Endothelial cell (in vitro differentiated cells): ENCODE results near the gene APBA3. TPM values are rescaled to one million over a fixed set of nuclear protein-coding genes. Genes with fewer than 3 reads are reported as not detected.

Experiments
- DNase-seq: peaks from one replicate; pipeline ENCODE4 v3.0.0; 2021; ENCODE audit warnings: low spot score
- H3K27ac Mint-ChIP-seq: one replicate; pipeline ENCODE4 v1.8.0; 2021; ENCODE audit warnings: mixed read lengths, inconsistent platforms; ENCODE audit not compliant: unreplicated experiment
- H3K27me3 Mint-ChIP-seq: one replicate; pipeline ENCODE4 v1.8.0; 2021; ENCODE audit warnings: mild to moderate bottlenecking, moderate library complexity, mixed read lengths, inconsistent platforms; ENCODE audit not compliant: unreplicated experiment
- H3K36me3 Mint-ChIP-seq: one replicate; pipeline ENCODE4 v1.8.0; 2021; ENCODE audit warnings: mild to moderate bottlenecking, low read depth, mixed read lengths, inconsistent platforms; ENCODE audit not compliant: unreplicated experiment
- H3K4me1 Mint-ChIP-seq: one replicate; pipeline ENCODE4 v1.8.0; 2021; ENCODE audit warnings: mild to moderate bottlenecking, mixed read lengths, inconsistent platforms; ENCODE audit not compliant: unreplicated experiment
- H3K4me3 Mint-ChIP-seq: one replicate; pipeline ENCODE4 v1.8.0; 2021; ENCODE audit warnings: mild to moderate bottlenecking, mixed read lengths, inconsistent platforms; ENCODE audit not compliant: unreplicated experiment
- H3K9me3 Mint-ChIP-seq: one replicate; pipeline ENCODE4 v1.8.0; 2021; ENCODE audit warnings: mixed read lengths, inconsistent platforms; ENCODE audit not compliant: unreplicated experiment
- total RNA-seq: library from RNA; stranded (reverse); fragmentation: NEBNext Ultra II Directional; extraction: Animal tissue kit (Norgen Biotek cat#: 25700); gene quantifications from one replicate; pipeline ENCODE4 v1.2.1, GENCODE V29; 2021; ENCODE audit not compliant: unreplicated experiment
- TF ChIP-seq, protein P1 (sequence below): fragments of 200-600 bp; sonication (generic); IDR thresholded peaks from one replicate; pipeline ENCODE4 v1.5.0; 2021; ENCODE audit warnings: antibody characterized with exemption; ENCODE audit not compliant: unreplicated experiment

The APBA3 gene
- total RNA-seq, 1 donor from 2014 or later, result 23.8 TPM

DNA sequence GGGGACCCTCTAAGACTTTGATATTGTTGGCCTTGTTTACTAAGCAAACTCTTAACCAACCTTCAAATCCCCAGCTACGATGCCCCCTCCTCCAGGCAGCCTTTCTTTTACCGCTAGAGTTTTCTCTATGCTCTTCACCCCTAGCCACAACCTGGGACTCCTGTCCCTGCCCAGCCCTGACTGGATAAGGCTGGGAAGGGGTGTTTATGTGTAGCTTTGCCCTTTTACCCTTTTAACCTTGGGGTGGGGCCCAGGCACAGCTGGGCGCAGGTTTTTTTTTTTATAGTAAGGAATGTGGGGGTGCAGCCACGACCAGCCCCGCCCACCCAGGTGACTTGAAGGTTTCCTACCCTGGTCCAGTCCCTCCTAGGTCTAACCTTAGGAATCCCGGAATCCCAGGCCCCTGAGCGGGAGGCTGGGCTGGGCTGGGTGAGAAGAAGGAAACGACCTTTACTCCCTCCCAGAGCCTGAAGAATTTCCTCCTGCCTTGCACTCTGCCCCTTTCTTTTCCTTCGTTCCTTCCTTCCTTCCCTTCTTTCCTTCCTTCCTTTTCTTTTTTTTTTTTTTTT, 41.1 kb downstream of the APBA3 start:
- Mint-ChIP-seq H3K36me3 (no peaks in the 10 kb centered on the region), H3K4me3 (no peak overlapping the region)
- TF ChIP-seq, protein P1, sequence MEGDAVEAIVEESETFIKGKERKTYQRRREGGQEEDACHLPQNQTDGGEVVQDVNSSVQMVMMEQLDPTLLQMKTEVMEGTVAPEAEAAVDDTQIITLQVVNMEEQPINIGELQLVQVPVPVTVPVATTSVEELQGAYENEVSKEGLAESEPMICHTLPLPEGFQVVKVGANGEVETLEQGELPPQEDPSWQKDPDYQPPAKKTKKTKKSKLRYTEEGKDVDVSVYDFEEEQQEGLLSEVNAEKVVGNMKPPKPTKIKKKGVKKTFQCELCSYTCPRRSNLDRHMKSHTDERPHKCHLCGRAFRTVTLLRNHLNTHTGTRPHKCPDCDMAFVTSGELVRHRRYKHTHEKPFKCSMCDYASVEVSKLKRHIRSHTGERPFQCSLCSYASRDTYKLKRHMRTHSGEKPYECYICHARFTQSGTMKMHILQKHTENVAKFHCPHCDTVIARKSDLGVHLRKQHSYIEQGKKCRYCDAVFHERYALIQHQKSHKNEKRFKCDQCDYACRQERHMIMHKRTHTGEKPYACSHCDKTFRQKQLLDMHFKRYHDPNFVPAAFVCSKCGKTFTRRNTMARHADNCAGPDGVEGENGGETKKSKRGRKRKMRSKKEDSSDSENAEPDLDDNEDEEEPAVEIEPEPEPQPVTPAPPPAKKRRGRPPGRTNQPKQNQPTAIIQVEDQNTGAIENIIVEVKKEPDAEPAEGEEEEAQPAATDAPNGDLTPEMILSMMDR, result no peak

DNA sequence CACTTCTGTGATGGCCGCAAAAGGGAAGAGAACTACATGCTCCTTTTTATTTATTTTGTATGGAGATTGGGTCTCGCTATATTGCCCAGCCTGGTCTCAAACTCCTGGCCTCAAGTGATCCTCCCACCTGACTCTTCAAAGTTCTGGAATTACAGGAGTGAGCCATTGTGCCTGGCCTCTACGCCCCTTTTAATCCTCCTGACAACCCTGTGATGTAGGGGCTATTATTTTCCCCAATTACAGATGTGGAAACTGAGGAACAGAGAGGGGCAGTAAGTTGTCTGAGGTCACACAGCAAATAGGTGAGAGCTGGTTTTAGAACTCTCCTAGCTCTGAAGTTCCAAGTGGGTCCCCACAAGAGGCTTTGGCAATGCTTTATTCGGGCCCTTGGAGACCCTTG, 41.6 kb downstream of the APBA3 start:
- no peak for DNase-seq
- Mint-ChIP-seq H3K36me3 (no peaks in the 10 kb centered on the region), H3K9me3 (no peaks in the 10 kb centered on the region), H3K27ac (no peak overlapping the region), H3K4me1 (peaks cover 2% of the 10 kb centered on the region), H3K27me3 (peaks cover 3% of the 10 kb centered on the region), H3K4me3 (no peak overlapping the region)
- TF ChIP-seq, protein P1, result no peak

More for the DNA sequence above, 41.1 kb downstream of the APBA3 start:
- DNase-seq, result no peak
- Mint-ChIP-seq H3K4me1 (peaks cover 2% of the 10 kb centered on the region), H3K9me3 (no peaks in the 10 kb centered on the region), H3K27ac (no peak overlapping the region), H3K27me3 (peaks cover 3% of the 10 kb centered on the region)

DNA sequence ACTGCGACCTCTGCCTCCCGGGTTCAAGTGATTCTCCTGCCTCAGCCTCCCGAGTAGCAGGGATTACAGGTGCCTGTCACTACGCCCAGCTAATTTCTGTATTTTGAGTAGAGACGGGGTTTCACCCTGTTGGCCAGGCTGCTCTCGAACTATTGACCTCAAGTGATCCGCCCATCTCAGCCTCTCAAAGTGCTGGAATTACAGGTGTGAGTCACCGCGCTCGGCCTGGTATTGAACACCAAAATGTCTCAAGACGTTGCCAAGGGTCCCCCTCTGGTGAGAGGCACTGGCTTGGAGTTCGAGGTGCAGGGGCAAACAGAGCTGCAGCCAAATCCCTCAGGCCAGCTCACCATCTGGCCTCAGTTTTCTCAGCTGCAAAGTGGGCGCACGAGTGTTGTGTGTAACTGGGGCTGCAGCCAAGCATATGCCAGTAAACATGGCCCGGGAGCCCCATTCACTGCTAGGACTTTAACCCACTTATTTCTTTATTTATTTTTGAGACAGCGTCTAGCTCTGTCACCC, 45.3 kb downstream of the APBA3 start:
- TF ChIP-seq, protein P1, result no peak
- no peak overlapping the region for H3K27ac Mint-ChIP-seq
- no peaks in the 10 kb centered on the region for H3K36me3 Mint-ChIP-seq
- peaks cover 5% of the 10 kb centered on the region for H3K27me3 Mint-ChIP-seq
- peaks cover 2% of the 10 kb centered on the region for H3K4me1 Mint-ChIP-seq
- DNase-seq, result no peak
- H3K9me3 Mint-ChIP-seq, result no peaks in the 10 kb centered on the region
- no peak overlapping the region for H3K4me3 Mint-ChIP-seq

DNA sequence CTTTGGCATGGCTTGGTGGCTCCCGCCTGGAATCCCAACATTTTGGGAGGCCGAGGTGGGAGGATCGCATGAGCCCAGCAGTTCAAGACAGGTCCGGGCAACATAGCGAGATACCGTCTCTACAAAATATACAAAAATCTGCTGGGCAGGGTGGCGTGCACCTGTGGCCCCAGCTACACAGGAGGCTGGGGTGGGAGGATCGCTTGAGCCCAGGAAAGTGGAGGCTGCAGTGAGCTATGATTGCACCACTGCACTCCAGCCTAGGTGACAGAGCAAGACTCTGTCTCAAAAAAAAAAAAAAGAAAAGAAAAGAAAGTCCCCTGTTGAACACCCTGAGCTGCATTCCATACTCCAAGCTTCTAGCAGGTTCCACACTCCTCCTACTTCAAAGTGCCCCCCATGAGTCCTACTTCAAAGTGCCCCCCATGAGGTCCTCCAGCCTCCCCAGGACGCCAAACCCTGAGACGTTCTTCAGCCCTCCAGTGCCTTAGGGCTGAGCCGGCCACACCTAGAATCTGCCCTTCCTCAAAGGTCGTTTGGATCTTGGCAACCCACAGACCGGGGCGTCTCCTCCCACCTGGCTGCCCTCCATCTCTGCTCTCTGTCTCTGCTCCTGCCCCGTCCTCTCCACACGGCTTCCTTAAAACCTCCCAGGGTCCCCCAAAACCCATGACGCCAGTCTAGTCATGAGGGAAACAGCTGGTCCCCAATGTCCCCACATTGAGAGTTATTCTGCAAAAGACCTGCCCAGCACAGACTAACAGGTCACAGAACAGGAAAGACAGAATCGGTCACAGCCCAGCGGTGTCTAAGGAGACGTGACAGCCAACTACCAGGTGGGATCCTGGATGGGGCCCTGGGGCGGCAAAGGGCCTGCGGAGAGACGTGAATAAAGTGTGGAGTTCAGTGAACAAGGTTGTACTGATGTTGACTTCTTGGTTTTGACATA, 48.6 kb downstream of the APBA3 start:
- DNase-seq, result no peak
- TF ChIP-seq, protein P1, result no peak
- Mint-ChIP-seq H3K36me3 (no peaks in the 10 kb centered on the region), H3K4me1 (no peaks in the 10 kb centered on the region), H3K27ac (no peak overlapping the region), H3K9me3 (no peaks in the 10 kb centered on the region), H3K4me3 (no peak overlapping the region), H3K27me3 (peaks cover 6% of the 10 kb centered on the region)
